Measurements from ENCODE around the gene TMTC3.

Gene TMTC3

DNA sequence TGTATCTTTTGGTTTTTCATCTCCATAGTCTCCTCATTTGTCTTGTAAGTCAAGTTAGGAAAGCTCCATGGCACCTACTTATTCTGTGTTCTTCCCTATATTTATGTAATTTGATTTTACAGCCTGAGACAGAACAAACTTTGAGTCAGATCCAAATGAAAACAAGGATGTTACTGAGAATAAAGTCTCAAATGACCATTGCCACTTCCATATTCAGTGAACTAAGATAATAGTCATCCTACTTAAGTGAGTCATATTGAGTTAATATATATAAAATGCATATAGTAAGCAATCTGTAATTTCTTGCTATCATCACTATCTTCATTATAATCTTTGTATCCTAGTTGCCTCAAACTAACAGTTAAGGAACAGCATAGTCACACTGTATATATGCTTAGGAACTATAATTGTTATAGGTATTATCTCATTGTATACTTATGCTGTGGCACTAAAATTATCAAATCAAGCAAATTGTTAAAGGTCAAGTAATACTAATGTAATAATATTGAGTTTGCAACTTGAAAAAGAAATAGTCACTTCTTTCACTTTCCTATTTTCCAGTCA is 30.8 kb downstream of the TMTC3 start:
- H3K9ac ChIP-seq (ENCODE audit: low read length), result no peak overlapping the region
- H3K4me2 ChIP-seq (ENCODE audit: low read depth, low read length, poor library complexity, severe bottlenecking), result no peak overlapping the region
- H2AFZ ChIP-seq (ENCODE audit: low read depth, low read length, severe bottlenecking), result no peak overlapping the region
- no peak overlapping the region for H3K4me3 ChIP-seq (ENCODE audit: insufficient read depth, low read length, poor library complexity, severe bottlenecking)
- H3K27me3 ChIP-seq (ENCODE audit: low read length), result no peaks in the 10 kb centered on the region
- peaks cover 22% of the 10 kb centered on the region for H3K36me3 ChIP-seq (ENCODE audit: low read length)
- no peaks in the 10 kb centered on the region for H4K20me1 ChIP-seq (ENCODE audit: low read depth, low read length)
- H3K9me3 ChIP-seq (ENCODE audit: insufficient read depth, low read length), result no peaks in the 10 kb centered on the region
- no peaks in the 10 kb centered on the region for H3F3A ChIP-seq (ENCODE audit: insufficient read depth)
- H3K9me2 ChIP-seq (replicated peaks; ENCODE audit: insufficient read depth, low read length), result no peaks in the 10 kb centered on the region
- H3K79me2 ChIP-seq (ENCODE audit: insufficient read depth, low read length), result no peaks in the 10 kb centered on the region
- H3K27ac ChIP-seq (ENCODE audit: low read depth, low read length), result no peak overlapping the region
- TF ChIP-seq, protein P1, sequence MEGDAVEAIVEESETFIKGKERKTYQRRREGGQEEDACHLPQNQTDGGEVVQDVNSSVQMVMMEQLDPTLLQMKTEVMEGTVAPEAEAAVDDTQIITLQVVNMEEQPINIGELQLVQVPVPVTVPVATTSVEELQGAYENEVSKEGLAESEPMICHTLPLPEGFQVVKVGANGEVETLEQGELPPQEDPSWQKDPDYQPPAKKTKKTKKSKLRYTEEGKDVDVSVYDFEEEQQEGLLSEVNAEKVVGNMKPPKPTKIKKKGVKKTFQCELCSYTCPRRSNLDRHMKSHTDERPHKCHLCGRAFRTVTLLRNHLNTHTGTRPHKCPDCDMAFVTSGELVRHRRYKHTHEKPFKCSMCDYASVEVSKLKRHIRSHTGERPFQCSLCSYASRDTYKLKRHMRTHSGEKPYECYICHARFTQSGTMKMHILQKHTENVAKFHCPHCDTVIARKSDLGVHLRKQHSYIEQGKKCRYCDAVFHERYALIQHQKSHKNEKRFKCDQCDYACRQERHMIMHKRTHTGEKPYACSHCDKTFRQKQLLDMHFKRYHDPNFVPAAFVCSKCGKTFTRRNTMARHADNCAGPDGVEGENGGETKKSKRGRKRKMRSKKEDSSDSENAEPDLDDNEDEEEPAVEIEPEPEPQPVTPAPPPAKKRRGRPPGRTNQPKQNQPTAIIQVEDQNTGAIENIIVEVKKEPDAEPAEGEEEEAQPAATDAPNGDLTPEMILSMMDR (IDR thresholded peaks at IDR 0.05; ENCODE audit: insufficient read depth, low read length, poor library complexity, severe bottlenecking), result no peak
- TF ChIP-seq EZH2phosphoT487 (conservative IDR thresholded peaks at IDR 0.05; ENCODE audit: low read length), result no peak

DNA sequence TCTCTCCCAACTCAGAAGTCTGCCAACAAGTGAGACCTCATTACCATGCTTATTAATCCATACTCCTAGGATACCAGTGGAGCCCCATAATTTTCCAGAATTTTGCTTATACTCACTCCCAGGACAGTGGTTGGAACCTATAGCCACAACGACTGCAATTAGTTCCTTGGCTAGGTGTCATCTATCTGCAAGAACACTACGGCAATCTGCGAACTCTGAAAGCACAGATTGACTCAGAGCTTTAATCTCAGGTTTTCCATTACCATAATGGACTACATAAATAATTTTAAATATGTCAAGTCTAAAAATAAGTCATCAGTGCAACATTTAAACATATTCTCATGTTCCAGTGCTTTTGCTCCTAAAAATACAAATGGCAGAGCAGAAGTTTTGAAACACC is 33.4 kb downstream of the TMTC3 start:
- H3K9me2 ChIP-seq (replicated peaks; ENCODE audit: insufficient read depth, low read length), result no peaks in the 10 kb centered on the region
- no peak overlapping the region for H3K9ac ChIP-seq (ENCODE audit: low read length)
- no peak overlapping the region for H3K4me2 ChIP-seq (ENCODE audit: low read depth, low read length, poor library complexity, severe bottlenecking)
- no peak overlapping the region for H2AFZ ChIP-seq (ENCODE audit: low read depth, low read length, severe bottlenecking)
- H3K79me2 ChIP-seq (ENCODE audit: insufficient read depth, low read length), result no peaks in the 10 kb centered on the region
- TF ChIP-seq, protein P1 (IDR thresholded peaks at IDR 0.05; ENCODE audit: insufficient read depth, low read length, poor library complexity, severe bottlenecking), result no peak
- TF ChIP-seq EZH2phosphoT487 (conservative IDR thresholded peaks at IDR 0.05; ENCODE audit: low read length), result no peak
- no peaks in the 10 kb centered on the region for H3F3A ChIP-seq (ENCODE audit: insufficient read depth)
- no peaks in the 10 kb centered on the region for H3K9me3 ChIP-seq (ENCODE audit: insufficient read depth, low read length)
- no peaks in the 10 kb centered on the region for H3K27me3 ChIP-seq (ENCODE audit: low read length)
- H4K20me1 ChIP-seq (ENCODE audit: low read depth, low read length), result no peaks in the 10 kb centered on the region
- H3K36me3 ChIP-seq (ENCODE audit: low read length), result peaks cover 22% of the 10 kb centered on the region
- H3K27ac ChIP-seq (ENCODE audit: low read depth, low read length), result no peak overlapping the region
- no peak overlapping the region for H3K4me3 ChIP-seq (ENCODE audit: insufficient read depth, low read length, poor library complexity, severe bottlenecking)

DNA sequence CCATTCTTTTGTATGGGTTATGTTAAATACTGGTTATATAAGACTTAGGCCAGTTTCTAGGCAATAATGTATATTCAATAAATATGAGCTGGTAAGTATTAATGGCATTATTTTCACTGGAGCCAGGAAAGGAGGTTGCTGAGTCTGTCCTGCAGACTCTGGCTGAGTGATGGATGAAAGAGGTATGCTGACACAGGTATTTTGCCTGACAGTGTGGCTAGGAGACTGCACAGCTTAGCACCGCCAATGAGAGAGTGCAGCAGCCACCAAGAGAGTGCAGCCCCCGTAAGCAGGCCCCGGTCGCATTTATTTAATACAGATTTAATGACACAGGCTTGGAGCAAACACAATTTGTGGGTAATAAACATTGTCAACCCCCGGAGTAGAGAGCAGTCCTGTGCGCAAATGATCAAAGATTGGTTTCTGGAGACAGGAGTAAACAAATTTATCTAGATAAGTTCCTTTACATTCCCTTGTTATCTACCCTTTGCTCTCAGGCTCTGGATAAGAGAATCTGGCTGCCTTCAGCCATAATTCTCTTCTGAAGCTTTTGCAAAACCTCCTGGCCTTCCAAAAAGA is 37.4 kb downstream of the TMTC3 start:
- Histone ChIP-seq H4K20me1 (ENCODE audit: low read depth, low read length) (no peaks in the 10 kb centered on the region), H3K9ac (ENCODE audit: low read length) (no peak overlapping the region), H3K9me2 (replicated peaks; ENCODE audit: insufficient read depth, low read length) (no peaks in the 10 kb centered on the region), H3K4me2 (ENCODE audit: low read depth, low read length, poor library complexity, severe bottlenecking) (no peak overlapping the region), H3K36me3 (ENCODE audit: low read length) (0 out of 2 replicates have a peak, but pooled peaks cover 8% of the 10 kb centered on the region), H2AFZ (ENCODE audit: low read depth, low read length, severe bottlenecking) (no peak overlapping the region), H3K79me2 (ENCODE audit: insufficient read depth, low read length) (no peaks in the 10 kb centered on the region), H3K27ac (ENCODE audit: low read depth, low read length) (no peak overlapping the region), H3K9me3 (ENCODE audit: insufficient read depth, low read length) (no peaks in the 10 kb centered on the region), H3K4me3 (ENCODE audit: insufficient read depth, low read length, poor library complexity, severe bottlenecking) (no peak overlapping the region), H3F3A (ENCODE audit: insufficient read depth) (no peaks in the 10 kb centered on the region), H3K27me3 (ENCODE audit: low read length) (no peaks in the 10 kb centered on the region)
- TF ChIP-seq EZH2phosphoT487 (conservative IDR thresholded peaks at IDR 0.05; ENCODE audit: low read length), result no peak
- TF ChIP-seq, protein P1 (IDR thresholded peaks at IDR 0.05; ENCODE audit: insufficient read depth, low read length, poor library complexity, severe bottlenecking), result no peak

All from SU-DHL-6 (cell line).